Loucy (cell line): ENCODE measurements around the gene CELA2B.
"Not testable (repeated sequence)": the region's sequence is repeated elsewhere in the genome, so short reads cannot be mapped to it uniquely, and the experiment has no call there.

Source experiments
- H2AFZ ChIP-seq: fragments of 200-600 bp; sonication (generic); 2 replicates; pipeline ENCODE4 v1.6.0; 2016; ENCODE audit warnings: antibody characterized with exemption, mild to moderate bottlenecking, low read length, moderate library complexity
- H3F3A ChIP-seq: fragments of 200-600 bp; 2 replicates; pipeline ENCODE4 v1.6.0; 2016; ENCODE audit warnings: antibody characterized with exemption, low read depth, mild to moderate bottlenecking
- H3K27me3 ChIP-seq: fragments of 200-600 bp; sonication (generic); 2 replicates; pipeline ENCODE4 v1.6.1; 2014; ENCODE audit warnings: low read length, mild to moderate bottlenecking; ENCODE audit not compliant: insufficient read depth, poor library complexity, severe bottlenecking
- H3K36me3 ChIP-seq: fragments of 200-600 bp; sonication (generic); 2 replicates; pipeline ENCODE4 v1.6.1; 2016; ENCODE audit warnings: low read length; ENCODE audit not compliant: insufficient read depth
- H3K4me1 ChIP-seq: fragments of 200-600 bp; sonication (generic); 2 replicates; pipeline ENCODE4 v1.5.1; 2014; ENCODE audit warnings: low read length, mild to moderate bottlenecking; ENCODE audit not compliant: insufficient read depth, poor library complexity, severe bottlenecking
- H3K4me2 ChIP-seq: fragments of 200-600 bp; sonication (generic); 2 replicates; pipeline ENCODE4 v1.6.0; 2014; ENCODE audit warnings: antibody characterized with exemption, low read length, low read depth, mild to moderate bottlenecking; ENCODE audit not compliant: poor library complexity, severe bottlenecking
- H3K4me3 ChIP-seq: fragments of 200-600 bp; sonication (generic); 2 replicates; pipeline ENCODE4 v1.5.1; 2014; ENCODE audit warnings: low read length, mild to moderate bottlenecking, mixed read lengths; ENCODE audit not compliant: poor library complexity, severe bottlenecking
- H3K79me2 ChIP-seq: fragments of 200-600 bp; sonication (generic); 2 replicates; pipeline ENCODE4 v1.6.1; 2014; ENCODE audit warnings: low read length; ENCODE audit not compliant: insufficient read depth
- H3K9ac ChIP-seq: fragments of 200-600 bp; sonication (generic); 2 replicates; pipeline ENCODE4 v1.6.0; 2014; ENCODE audit warnings: mild to moderate bottlenecking, low read depth, low read length, moderate library complexity; ENCODE audit not compliant: poor library complexity, severe bottlenecking
- H3K9me2 ChIP-seq: fragments of 200-600 bp; sonication (generic); replicated peaks from 2 replicates; pipeline ENCODE4 v1.6.1; 2016; ENCODE audit warnings: low read depth, low read length, mixed read lengths
- H3K9me3 ChIP-seq: fragments of 200-600 bp; sonication (generic); 2 replicates; pipeline ENCODE4 v1.6.1; 2014; ENCODE audit warnings: mild to moderate bottlenecking, antibody characterized with exemption, low read length, low read depth; ENCODE audit not compliant: insufficient read depth
- H4K20me1 ChIP-seq: fragments of 200-600 bp; sonication (generic); 2 replicates; pipeline ENCODE4 v1.6.0; 2014; ENCODE audit warnings: antibody characterized with exemption, low read length, mild to moderate bottlenecking; ENCODE audit not compliant: insufficient read depth, poor library complexity, severe bottlenecking
- CTCF ChIP-seq: fragments of 200-600 bp; sonication (generic); conservative IDR thresholded peaks from 2 replicates; pipeline ENCODE4 v1.5.1; 2014; ENCODE audit warnings: mild to moderate bottlenecking, antibody characterized with exemption, low read length
- EZH2phosphoT487 ChIP-seq: fragments of 200-600 bp; IDR thresholded peaks from 2 replicates; pipeline ENCODE4 v1.6.1; 2018; ENCODE audit warnings: antibody characterized with exemption, mild to moderate bottlenecking, moderate library complexity, borderline replicate concordance

The CELA2B gene

DNA sequence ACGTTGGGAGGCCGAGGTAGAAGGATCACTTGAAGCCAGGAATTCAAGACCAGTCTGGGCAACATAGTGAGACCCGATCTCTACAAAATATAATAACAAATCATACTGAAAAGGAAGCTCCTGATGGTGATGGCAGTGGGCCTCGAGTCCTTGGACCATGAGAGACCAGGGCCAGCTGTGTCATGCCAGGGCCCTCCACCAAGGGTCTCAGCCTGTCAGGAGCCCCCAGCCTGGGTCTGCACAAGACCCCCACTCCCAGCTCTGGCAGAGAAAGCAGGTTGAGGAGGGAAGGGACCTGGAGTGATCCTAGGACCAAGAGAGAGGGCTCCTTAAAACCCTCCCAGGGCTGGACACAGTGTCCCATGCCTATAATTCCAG lies 44.3 kb upstream of the CELA2B start:
- Histone ChIP-seq H4K20me1 (no peaks in the 10 kb centered on the region), H3K4me1 (no peaks in the 10 kb centered on the region), H3K4me2 (no peak overlapping the region), H3K4me3 (no peak overlapping the region), H3K9ac (no peak overlapping the region), H3K9me2 (no peaks in the 10 kb centered on the region), H3K9me3 (no peaks in the 10 kb centered on the region), H3K79me2 (no peaks in the 10 kb centered on the region), H3F3A (no peaks in the 10 kb centered on the region), H3K36me3 (peaks cover 9% of the 10 kb centered on the region; the same call in 1 of the 2 replicates), H3K27me3 (no peaks in the 10 kb centered on the region), H2AFZ (no peak overlapping the region)
- no peak for TF ChIP-seq CTCF
- no peak for TF ChIP-seq EZH2phosphoT487

GRCh38 chr1:15432324-15432723 lies 43.6 kb upstream of the CELA2B start:
- H4K20me1 ChIP-seq = no peaks in the 10 kb centered on the region
- H3K4me1 ChIP-seq = no peaks in the 10 kb centered on the region

GRCh38 chr1:15433471-15433870 lies 42.4 kb upstream of the CELA2B start:
- no peaks in the 10 kb centered on the region for H3K79me2 ChIP-seq
- H3F3A ChIP-seq = no peaks in the 10 kb centered on the region
- no peak overlapping the region for H3K9ac ChIP-seq
- H4K20me1 ChIP-seq = no peaks in the 10 kb centered on the region
- no peak overlapping the region for H2AFZ ChIP-seq
- no peak overlapping the region for H3K4me2 ChIP-seq
- H3K4me3 ChIP-seq = no peak overlapping the region
- H3K4me1 ChIP-seq = no peaks in the 10 kb centered on the region
- no peaks in the 10 kb centered on the region for H3K9me2 ChIP-seq
- peaks cover 5% of the 10 kb centered on the region; the same call in 1 of the 2 replicates for H3K36me3 ChIP-seq
- TF ChIP-seq EZH2phosphoT487 (no peak), CTCF (no peak)
- no peaks in the 10 kb centered on the region for H3K27me3 ChIP-seq
- no peaks in the 10 kb centered on the region for H3K9me3 ChIP-seq

More at GRCh38 chr1:15432324-15432723, 43.6 kb upstream of the CELA2B start:
- no peak for TF ChIP-seq CTCF
- TF ChIP-seq EZH2phosphoT487 = no peak
- H3K4me3 ChIP-seq = no peak overlapping the region
- H3K9ac ChIP-seq = no peak overlapping the region
- peaks cover 6% of the 10 kb centered on the region; the same call in 1 of the 2 replicates for H3K36me3 ChIP-seq
- H3F3A ChIP-seq = no peaks in the 10 kb centered on the region
- no peaks in the 10 kb centered on the region for H3K27me3 ChIP-seq
- H3K9me2 ChIP-seq = no peaks in the 10 kb centered on the region
- H3K4me2 ChIP-seq = no peak overlapping the region
- no peaks in the 10 kb centered on the region for H3K79me2 ChIP-seq
- H2AFZ ChIP-seq = no peak overlapping the region
- H3K9me3 ChIP-seq = no peaks in the 10 kb centered on the region

GRCh38 chr1:15434739-15435138 lies 41.2 kb upstream of the CELA2B start:
- not testable (repeated sequence) for H3K9ac ChIP-seq, H3K4me1 ChIP-seq, H3K9me3 ChIP-seq, H3K9me2 ChIP-seq, H4K20me1 ChIP-seq, H3K4me3 ChIP-seq, H3K27me3 ChIP-seq, H3F3A ChIP-seq, H2AFZ ChIP-seq, H3K4me2 ChIP-seq, H3K79me2 ChIP-seq, H3K36me3 ChIP-seq
